IMR-90 (cell line): ENCODE measurements around the gene CPXM1. TPM values are rescaled to one million over a fixed set of nuclear protein-coding genes. Genes with fewer than 3 reads are reported as not detected.

Source experiments
- ATAC-seq: fragments of 200-7000 bp; cut with Tn5 transposase; 2 replicates; pipeline ENCODE4 v1.9.1; 2020; ENCODE audit warnings: low read depth, mild to moderate bottlenecking, moderate library complexity
- BruUV-seq: library from RNA; stranded (reverse); fragments of 400-500 nt; replicated peaks from 2 replicates; lab custom pipeline; 2021; lab: Mats Ljungman, UMichigan
- CTCF ChIA-PET: fragments of 300-600 bp; formaldehyde crosslinking; extraction: SDS; loops from one replicate; lab custom pipeline; 2021; ENCODE audit warnings: antibody characterized with exemption; lab: Yijun Ruan, JAX
- POLR2A ChIA-PET: fragments of 300-600 bp; sonication (Branson Sonifier 250); formaldehyde crosslinking; loops from one replicate; lab custom pipeline; 2022; ENCODE audit warnings: antibody characterized with exemption; ENCODE audit not compliant: unreplicated experiment; lab: Charles Lee
- DNase-seq: peaks from one replicate; pipeline ENCODE4 v3.0.0; 2013
- H2AFZ ChIP-seq: replicated peaks from 2 replicates; pipeline ENCODE3; 2013; ENCODE audit warnings: low read length, mild to moderate bottlenecking; ENCODE audit not compliant: poor library complexity
- H2AK5ac ChIP-seq: 2 replicates; pipeline ENCODE4 v1.6.1; 2013; ENCODE audit warnings: low read depth, low read length, inconsistent platforms
- H2AK9ac ChIP-seq: replicated peaks from 2 replicates; pipeline ENCODE3; 2013; ENCODE audit warnings: mild to moderate bottlenecking, low read depth, low read length, moderate library complexity; ENCODE audit not compliant: poor library complexity
- H2BK120ac ChIP-seq: 2 replicates; pipeline ENCODE4 v1.6.1; 2013; ENCODE audit warnings: low read depth, low read length, inconsistent platforms
- H2BK15ac ChIP-seq: 3 replicates; pipeline ENCODE4 v1.6.1; 2013; ENCODE audit warnings: low read depth, low read length, inconsistent platforms
- H2BK20ac ChIP-seq: 2 replicates; pipeline ENCODE4 v1.6.1; 2013; ENCODE audit warnings: low read depth, mild to moderate bottlenecking, inconsistent platforms, low read length, moderate library complexity
- H2BK5ac ChIP-seq: 2 replicates; pipeline ENCODE4 v1.6.1; 2013; ENCODE audit warnings: mild to moderate bottlenecking, low read depth, low read length, inconsistent platforms; ENCODE audit not compliant: poor library complexity, severe bottlenecking
- H3K14ac ChIP-seq: replicated peaks from 2 replicates; pipeline ENCODE4 v1.6.1; 2013; ENCODE audit warnings: low read depth, low read length, inconsistent platforms
- H3K18ac ChIP-seq: 2 replicates; pipeline ENCODE4 v1.6.1; 2013; ENCODE audit warnings: low read depth, low read length, control low read depth
- H3K23ac ChIP-seq: 2 replicates; pipeline ENCODE4 v1.6.1; 2013; ENCODE audit warnings: low read depth, low read length, inconsistent platforms
- H3K27ac ChIP-seq: 2 replicates; pipeline ENCODE4 v1.5.1; 2013; ENCODE audit warnings: mild to moderate bottlenecking, control low read depth, low read length; ENCODE audit not compliant: insufficient read depth
- H3K27me3 ChIP-seq: 2 replicates; pipeline ENCODE4 v1.6.1; 2013; ENCODE audit warnings: low read length; ENCODE audit not compliant: control insufficient read depth, insufficient read depth
- H3K36me3 ChIP-seq: 2 replicates; pipeline ENCODE4 v1.6.1; 2013; ENCODE audit warnings: low read length, mixed read lengths; ENCODE audit not compliant: control insufficient read depth, insufficient read depth
- H3K4ac ChIP-seq: 2 replicates; pipeline ENCODE4 v1.6.1; 2013; ENCODE audit warnings: low read depth, low read length, inconsistent platforms
- H3K4me1 ChIP-seq: 2 replicates; pipeline ENCODE4 v1.6.1; 2013; ENCODE audit warnings: low read length, mixed read lengths; ENCODE audit not compliant: control insufficient read depth, insufficient read depth
- H3K4me2 ChIP-seq: 2 replicates; pipeline ENCODE4 v1.6.1; 2013; ENCODE audit warnings: low read depth, mild to moderate bottlenecking, control low read depth, low read length, moderate library complexity
- H3K4me3 ChIP-seq: 2 replicates; pipeline ENCODE4 v1.5.1; 2013; ENCODE audit warnings: low read depth, mild to moderate bottlenecking, control low read depth, low read length, moderate library complexity; ENCODE audit not compliant: insufficient read depth
- H3K56ac ChIP-seq: 2 replicates; pipeline ENCODE4 v1.6.1; 2013; ENCODE audit warnings: low read length, inconsistent platforms; ENCODE audit not compliant: insufficient read depth; ENCODE audit errors: extremely low read depth
- H3K79me1 ChIP-seq, 2 experiments: 2 replicates each; pipeline ENCODE4 v1.6.1; 2013; ENCODE audit warnings: low read length in 2 of 2, inconsistent platforms in 1 of 2, low read depth in 1 of 2
- H3K9ac ChIP-seq: 2 replicates; pipeline ENCODE4 v1.6.1; 2013; ENCODE audit warnings: low read depth, low read length, control low read depth
- H3K9me1 ChIP-seq: 2 replicates; pipeline ENCODE4 v1.6.1; 2013; ENCODE audit warnings: low read length, inconsistent platforms; ENCODE audit not compliant: insufficient read depth
- H3K9me3 ChIP-seq: 2 replicates; pipeline ENCODE4 v1.6.1; 2013; ENCODE audit warnings: low read length; ENCODE audit not compliant: control insufficient read depth, insufficient read depth
- H4K20me1 ChIP-seq: 2 replicates; pipeline ENCODE4 v1.6.1; 2013; ENCODE audit warnings: low read length, inconsistent platforms; ENCODE audit not compliant: insufficient read depth
- H4K5ac ChIP-seq: 2 replicates; pipeline ENCODE4 v1.6.1; 2013; ENCODE audit warnings: mild to moderate bottlenecking, low read depth, low read length, control low read depth
- H4K8ac ChIP-seq, 2 experiments: 2 replicates each; pipeline ENCODE4 v1.6.1; 2013; ENCODE audit warnings: low read depth in 2 of 2, low read length in 2 of 2, control low read depth in 1 of 2, inconsistent platforms in 1 of 2
- H4K91ac ChIP-seq: 2 replicates; pipeline ENCODE4 v1.6.1; 2013; ENCODE audit warnings: low read depth, low read length, inconsistent platforms; ENCODE audit not compliant: insufficient read depth
- BHLHE40 ChIP-seq: fragments of 150-350 bp; IDR thresholded peaks from 2 replicates; pipeline ENCODE4 v1.6.1; 2016; ENCODE audit warnings: mild to moderate bottlenecking, low read depth, low read length
- CEBPB ChIP-seq: IDR thresholded peaks from 2 replicates; pipeline ENCODE4 v1.6.1; 2012; ENCODE audit warnings: low read depth, low read length, improper control_type of control experiment
- CHD1 ChIP-seq: IDR thresholded peaks from 2 replicates; pipeline ENCODE4 v1.6.1; 2012; ENCODE audit warnings: low read depth, low read length, improper control_type of control experiment
- CTCF ChIP-seq: conservative IDR thresholded peaks from 2 replicates; pipeline ENCODE4 v1.5.1; 2012; ENCODE audit warnings: mild to moderate bottlenecking, low read depth, low read length, improper control_type of control experiment
- FOS ChIP-seq: fragments of 150-350 bp; IDR thresholded peaks from 2 replicates; pipeline ENCODE4 v1.6.1; 2016; ENCODE audit warnings: low read depth, low read length
- MAFK ChIP-seq: IDR thresholded peaks from 2 replicates; pipeline ENCODE4 v1.6.1; 2012; ENCODE audit warnings: low read depth, low read length, improper control_type of control experiment
- MAZ ChIP-seq: IDR thresholded peaks from 2 replicates; pipeline ENCODE4 v1.6.1; 2012; ENCODE audit warnings: low read depth, mild to moderate bottlenecking, low read length, improper control_type of control experiment, moderate library complexity, borderline replicate concordance
- MXI1 ChIP-seq: IDR thresholded peaks from 2 replicates; pipeline ENCODE4 v1.6.1; 2012; ENCODE audit warnings: low read depth, mild to moderate bottlenecking, low read length, moderate library complexity, borderline replicate concordance
- NFE2L2 ChIP-seq: fragments of 150-350 bp; IDR thresholded peaks from 2 replicates; pipeline ENCODE4 v1.6.1; 2016; ENCODE audit warnings: low read depth, mild to moderate bottlenecking, low read length
- POLR2A ChIP-seq: IDR thresholded peaks from 2 replicates; pipeline ENCODE4 v1.6.1; 2012; ENCODE audit warnings: mild to moderate bottlenecking, low read depth, low read length
- RCOR1 ChIP-seq: IDR thresholded peaks from 2 replicates; pipeline ENCODE4 v1.6.1; 2012; ENCODE audit warnings: mild to moderate bottlenecking, low read length, improper control_type of control experiment; ENCODE audit not compliant: insufficient replicate concordance
- RFX5 ChIP-seq: IDR thresholded peaks from 2 replicates; pipeline ENCODE4 v1.8.0; 2012; ENCODE audit warnings: low read depth, mild to moderate bottlenecking, low read length, moderate library complexity
- SMC3 ChIP-seq: fragments of 150-350 bp; IDR thresholded peaks from 2 replicates; pipeline ENCODE4 v1.6.1; 2016; ENCODE audit warnings: low read depth, mild to moderate bottlenecking, antibody characterized with exemption, low read length, moderate library complexity
- USF2 ChIP-seq: fragments of 150-350 bp; IDR thresholded peaks from 2 replicates; pipeline ENCODE4 v1.6.1; 2017; ENCODE audit warnings: mild to moderate bottlenecking, antibody characterized with exemption, low read length, low read depth
- WGBS, 2 experiments: methylation state at CpG; one replicate each; pipeline versions ENCODE4 v1.1.5 to v1.1.7; 2013; ENCODE audit warnings: missing lambda C conversion rate in 2 of 2; ENCODE audit not compliant: insufficient read length in 1 of 2; ENCODE audit errors: extremely low coverage in 2 of 2; 5-methylcytosine and 5-hydroxymethylcytosine counted together
- dilution Hi-C: fragments of 300-500 bp; cut with HindIII; formaldehyde crosslinking; loops from one replicate; pipeline ENCODE4 v1.14.3; 2018; ENCODE audit warnings: low sequenced_read_pairs; ENCODE audit not compliant: unreplicated experiment
- in situ Hi-C: fragments of 300-500 bp; cut with MboI; formaldehyde crosslinking; loops from 3 replicates; pipeline ENCODE4 v1.14.3; 2019; ENCODE audit warnings: low sequenced_read_pairs, inconsistent platforms, mixed read lengths
- intact Hi-C: fragments of 100-400 bp; cut with micrococcal nuclease; formaldehyde crosslinking; loops from 2 replicates; pipeline ENCODE4 v1.10.0; 2022
- polyA plus RNA-seq, 3 experiments: library from polyadenylated mRNA; depleted of rRNA; stranded (reverse); fragments of >200 nt; gene quantifications; 2 replicates each; pipeline ENCODE4 v1.2.3, GENCODE V29; 2012; ENCODE audit warnings: low replicate concordance in 1 of 3
- total RNA-seq: library from RNA; depleted of rRNA; stranded (reverse); fragments of >200 nt; gene quantifications from 2 replicates; pipeline ENCODE4 v1.2.3, GENCODE V29; 2012

CPXM1 gene
- total and polyA plus RNA-seq, 2 of the 4 experiments (the other 2 are of a cell fraction) = 1.1 to 4.6 TPM

- Histone ChIP-seq H3K23ac (no peak overlapping the region), H4K5ac (no peak overlapping the region), H2BK15ac (no peak overlapping the region), H4K20me1 (no peaks in the 10 kb centered on the region), H4K8ac (no peak overlapping the region), H2AK9ac (no peak overlapping the region), H2BK5ac (no peak overlapping the region), H3K36me3 (no peaks in the 10 kb centered on the region), H3K9me3 (0 out of 2 replicates have a peak, but pooled peaks cover 9% of the 10 kb centered on the region), H3K4ac (no peak overlapping the region), H3K4me2 (no peak overlapping the region), H3K14ac (no peak overlapping the region), H3K27ac (no peak overlapping the region), H3K27me3 (peaks cover 60% of the 10 kb centered on the region), H3K79me1 (no peaks in the 10 kb centered on the region), H3K4me3 (no peak overlapping the region), H2BK120ac (no peak overlapping the region), H3K9me1 (peaks cover 3% of the 10 kb centered on the region; the same call in 1 of the 2 replicates), H3K56ac (no peak overlapping the region), H3K4me1 (0 out of 2 replicates have a peak, but pooled peaks cover 3% of the 10 kb centered on the region), H2AK5ac (no peak overlapping the region), H2AFZ (peak overlapping the region; percentile 65), H2BK20ac (no peak overlapping the region), H4K91ac (no peak overlapping the region), H3K9ac (no peak overlapping the region), H3K18ac (no peak overlapping the region)
- TF ChIP-seq CHD1 (no peak), CTCF (no peak), FOS (no peak), NFE2L2 (no peak), RCOR1 (no peak), RFX5 (no peak), SMC3 (no peak), MXI1 (no peak), USF2 (no peak), POLR2A (no peak), MAZ (no peak), CEBPB (no peak), MAFK (no peak), BHLHE40 (no peak)
- 19% methylated on average over 12 of the region's 22 CpGs; no CpG with 5 or more reads in 1 of the 2 experiments for WGBS, 2 experiments
- dilution Hi-C loops = no loop called here
- no TSS peak for BruUV-seq
- intact Hi-C loops = no loop called here
- DNase-seq (peak; percentile 29), ATAC-seq (peak; percentile 40; the same call in 1 of the 2 replicates)
- ChIA-PET CTCF (no interaction called here), POLR2A (no interaction called here)
- in situ Hi-C loops = loop anchor here (25.0 kb wide), 1 partner anchor 694 kb away; the partner anchor contains the start of gene STK35
Measured at GRCh38 chr20:2805689-2806350, 5.4 kb upstream of the CPXM1 start.
